Cardiac septum (tissue), 1 donor: ENCODE results near the gene FBN2. TPM values are rescaled to one million over a fixed set of nuclear protein-coding genes. Genes with fewer than 3 reads are reported as not detected.

Experiments used
- DNase-seq: peaks from one replicate; pipeline ENCODE4 v3.0.0-alpha.2; 2020; ENCODE audit warnings: low spot score
- intact Hi-C: fragments of 100-400 bp; cut with DNase I; formaldehyde crosslinking; loops from one replicate; pipeline ENCODE4 v1.14.0; 2022
- long read RNA-seq: library from polyadenylated mRNA; unstranded; transcript quantifications from one replicate; pipeline ENCODE4 v2.0.0, GENCODE V29; 2021
- total RNA-seq: library from RNA; stranded (reverse); fragmentation: NEBNext Ultra II Directional; extraction: Animal tissue kit (Norgen Biotek cat#: 25700); gene quantifications from one replicate; pipeline ENCODE4 v1.2.1, GENCODE V29; 2021
- donor health status: DM: no; HTN: no; CAD: no.

Gene FBN2
- 7.1 TPM for total RNA-seq
- long read RNA-seq, partial matches to known transcripts: 6 of 8 reads
- long read RNA-seq, other reads (novel, unspliced or antisense): 2 of 8 reads

DNA sequence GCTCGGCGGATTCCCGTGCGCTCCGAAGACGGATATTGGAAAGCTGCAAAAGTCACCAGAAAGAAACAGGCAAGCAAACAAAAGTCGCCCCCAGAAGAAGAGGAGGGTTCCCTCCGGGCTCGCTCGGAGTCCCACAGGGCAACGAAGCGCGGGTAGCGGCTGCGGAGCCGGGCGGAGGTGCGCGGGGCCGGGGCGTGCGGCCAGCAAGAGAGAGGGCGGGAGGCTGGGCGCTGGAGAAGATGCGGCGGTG, at the start of gene FBN2:
FBN2 (minus strand) TSS at position 246 of the 250 bp plus-strand sequence. CDS start 642 bp downstream, outside the sequence.
- no peak for DNase-seq

DNA sequence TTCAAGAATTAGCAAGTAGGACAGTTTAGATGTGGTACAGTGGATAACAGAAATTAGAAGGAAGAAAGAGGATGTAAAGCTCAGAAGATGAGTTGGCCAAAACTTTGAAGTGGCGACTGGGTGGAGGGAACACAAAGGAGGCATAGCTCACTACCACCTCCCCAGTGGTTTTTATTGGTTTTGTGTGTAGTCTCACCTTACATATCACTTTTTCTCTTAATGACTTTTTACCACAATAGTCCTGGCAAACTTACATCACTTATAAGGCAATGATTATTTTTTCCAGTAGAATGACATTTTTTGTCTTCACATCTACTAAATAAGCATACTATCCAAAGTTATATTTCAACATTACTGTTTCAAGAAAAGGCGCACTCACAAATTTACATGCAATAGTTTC, 49.2 kb upstream of the FBN2 start:
- no peak for DNase-seq
- intact Hi-C loops: no loop called here

More for the DNA sequence above, at the start of gene FBN2:
- intact Hi-C loops: no loop called here

DNA sequence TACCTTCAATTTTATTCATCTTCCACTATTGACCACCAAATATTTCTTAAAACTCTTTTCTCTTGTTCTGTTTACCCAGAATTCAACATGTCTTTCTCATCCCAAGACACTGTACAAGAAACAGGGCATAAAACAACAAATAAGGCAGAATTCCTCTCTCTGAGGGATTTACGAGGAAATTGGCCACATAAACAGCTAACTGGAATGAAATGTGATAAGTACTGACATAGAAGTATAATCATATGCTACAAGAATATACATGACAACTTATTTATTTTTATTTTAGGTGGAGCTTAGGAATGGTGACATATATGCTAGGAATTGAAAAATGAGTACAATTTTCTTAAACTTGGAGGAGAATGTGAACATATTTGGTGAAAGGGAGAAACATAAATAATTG, 48.8 kb upstream of the FBN2 start:
- DNase-seq: no peak
- intact Hi-C loops: no loop called here

DNA sequence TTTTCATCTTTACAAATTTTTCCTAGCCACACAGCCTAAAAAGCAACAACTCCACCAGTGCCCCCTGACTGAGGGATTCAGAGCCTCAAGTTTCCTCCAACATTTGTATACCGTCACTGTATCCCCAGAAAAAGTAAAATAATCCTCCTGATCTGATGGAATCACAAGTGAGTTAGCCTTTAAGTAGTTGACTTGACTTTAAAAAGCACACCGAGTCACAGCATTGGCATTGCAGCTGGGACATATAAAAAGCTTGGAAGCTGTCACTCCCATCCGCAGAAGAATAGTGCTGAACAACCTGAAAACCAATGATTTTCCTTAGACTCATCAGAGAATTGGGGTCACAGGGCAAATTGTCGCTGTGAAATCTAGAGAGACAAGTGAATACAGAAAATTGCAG, 41.6 kb upstream of the FBN2 start:
- DNase-seq: no peak

DNA sequence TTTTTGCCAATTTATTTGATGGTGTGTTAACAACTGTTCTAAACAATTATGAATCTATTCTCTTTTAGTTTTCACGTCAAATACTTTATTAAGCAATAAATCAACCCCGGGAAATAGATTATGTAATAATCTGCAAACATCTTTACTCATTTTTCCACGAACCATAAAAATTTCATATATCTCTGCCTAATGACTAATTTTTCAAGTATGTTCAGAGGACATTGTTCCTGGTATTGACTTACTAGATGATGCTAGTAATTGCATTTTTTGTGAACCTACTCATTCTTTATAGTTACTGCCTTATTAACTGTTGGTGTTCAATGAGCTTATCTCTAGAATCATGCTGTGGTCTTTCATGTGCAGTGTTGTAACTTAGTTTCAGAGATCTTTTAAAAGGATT, 41.0 kb upstream of the FBN2 start:
- DNase-seq: no peak
- intact Hi-C loops: no loop called here

More for the DNA sequence above, 41.6 kb upstream of the FBN2 start:
- intact Hi-C loops: no loop called here

DNA sequence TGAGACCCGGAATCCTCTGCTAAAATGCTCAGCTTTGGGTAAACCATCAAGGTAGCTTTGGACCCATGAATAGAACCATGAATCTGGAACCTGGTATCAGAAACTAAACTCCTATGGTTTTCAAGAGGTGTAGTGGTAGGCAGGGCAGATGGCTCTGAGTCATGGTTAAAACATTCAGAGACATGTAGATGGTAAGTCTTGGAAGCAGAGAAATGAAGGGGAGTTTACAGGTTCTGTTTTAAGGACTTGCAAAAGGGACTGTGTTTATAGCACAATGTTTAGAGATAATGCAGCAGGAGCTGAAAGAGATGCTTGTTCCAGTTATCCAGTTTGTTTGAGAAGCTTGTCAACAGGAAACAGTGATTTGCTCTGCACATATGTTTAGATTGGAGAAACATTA, 36.0 kb upstream of the FBN2 start:
- intact Hi-C loops: no loop called here
- DNase-seq: no peak

DNA sequence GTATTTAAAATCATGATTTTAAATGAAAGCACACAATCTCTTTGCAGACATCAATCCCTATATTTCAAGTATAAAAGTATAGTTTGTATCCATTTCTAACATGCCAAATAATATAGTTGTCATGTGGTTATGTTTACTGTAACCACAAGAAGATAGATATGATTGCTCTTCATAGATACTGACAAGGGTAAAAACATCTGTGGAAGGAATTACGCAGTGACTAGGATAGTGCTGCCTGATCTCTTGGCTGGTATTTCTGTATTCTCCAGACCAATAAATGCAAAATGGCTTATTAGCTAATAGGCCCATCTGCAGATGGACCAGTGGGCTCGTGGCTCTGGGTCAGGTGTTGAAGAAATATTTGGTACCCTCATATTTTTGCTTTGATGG, 34.9 kb upstream of the FBN2 start:
- intact Hi-C loops: no loop called here

DNA sequence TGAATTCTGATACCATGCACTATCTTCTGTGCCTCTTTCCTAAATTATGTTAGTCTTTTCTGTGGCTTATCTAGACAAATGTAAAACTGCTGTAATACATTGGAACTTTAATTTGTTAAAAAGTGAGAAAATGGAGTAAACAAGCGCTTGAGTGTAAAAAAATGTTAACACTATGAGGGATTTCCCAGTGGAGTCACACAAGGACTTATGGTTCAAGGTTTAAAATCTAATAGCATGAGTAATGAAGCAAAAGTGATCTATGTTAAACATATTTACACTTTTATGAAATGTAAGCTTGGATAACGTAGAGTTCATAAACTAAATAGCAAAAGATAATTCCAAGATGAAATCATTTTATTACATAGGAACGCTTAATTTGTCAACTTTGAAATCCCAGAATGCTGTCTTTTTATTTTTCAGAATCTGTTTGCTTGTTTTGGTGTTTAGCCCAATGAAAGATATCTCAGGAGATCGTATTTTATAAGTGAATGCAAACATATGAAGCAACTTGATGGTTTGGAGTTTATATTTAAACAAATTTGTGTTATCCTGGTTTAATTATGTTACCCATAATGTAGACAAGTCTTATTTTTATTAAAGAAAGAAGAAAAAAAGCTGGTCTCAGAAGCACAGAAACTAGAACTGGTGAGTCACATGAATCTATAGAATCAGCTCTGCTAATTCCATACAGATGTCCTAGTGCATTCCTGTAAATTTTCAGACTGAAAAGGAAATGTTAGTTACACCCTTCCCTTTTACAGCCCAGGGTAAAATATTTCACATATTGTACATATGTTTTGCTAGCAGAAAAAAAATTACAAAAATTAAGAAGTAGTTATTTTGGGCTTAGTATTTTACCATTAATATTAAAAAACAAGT, 34.2 kb upstream of the FBN2 start:
- no peak for DNase-seq
- intact Hi-C loops: no loop called here

More for the DNA sequence above, 34.9 kb upstream of the FBN2 start:
- DNase-seq: no peak

DNA sequence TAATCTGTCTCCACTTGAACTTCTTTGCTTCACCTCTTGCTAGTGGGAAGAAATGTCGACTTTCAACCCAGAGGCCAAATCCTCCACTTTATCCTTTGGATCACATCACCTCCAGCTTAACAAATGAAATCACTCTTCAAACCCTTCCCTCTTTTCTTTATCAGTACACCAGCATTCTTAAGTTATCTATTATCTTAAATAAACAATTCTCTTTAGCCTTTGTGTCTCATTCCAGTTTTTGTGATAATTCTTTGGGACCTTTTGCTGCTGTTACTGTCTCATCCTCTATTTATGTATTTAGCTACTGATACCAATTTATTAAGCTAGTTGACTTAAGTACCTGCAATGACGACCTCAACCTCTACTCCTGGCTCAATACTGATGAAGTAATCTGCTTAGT, 28.1 kb upstream of the FBN2 start:
- intact Hi-C loops: no loop called here
- no peak for DNase-seq

DNA sequence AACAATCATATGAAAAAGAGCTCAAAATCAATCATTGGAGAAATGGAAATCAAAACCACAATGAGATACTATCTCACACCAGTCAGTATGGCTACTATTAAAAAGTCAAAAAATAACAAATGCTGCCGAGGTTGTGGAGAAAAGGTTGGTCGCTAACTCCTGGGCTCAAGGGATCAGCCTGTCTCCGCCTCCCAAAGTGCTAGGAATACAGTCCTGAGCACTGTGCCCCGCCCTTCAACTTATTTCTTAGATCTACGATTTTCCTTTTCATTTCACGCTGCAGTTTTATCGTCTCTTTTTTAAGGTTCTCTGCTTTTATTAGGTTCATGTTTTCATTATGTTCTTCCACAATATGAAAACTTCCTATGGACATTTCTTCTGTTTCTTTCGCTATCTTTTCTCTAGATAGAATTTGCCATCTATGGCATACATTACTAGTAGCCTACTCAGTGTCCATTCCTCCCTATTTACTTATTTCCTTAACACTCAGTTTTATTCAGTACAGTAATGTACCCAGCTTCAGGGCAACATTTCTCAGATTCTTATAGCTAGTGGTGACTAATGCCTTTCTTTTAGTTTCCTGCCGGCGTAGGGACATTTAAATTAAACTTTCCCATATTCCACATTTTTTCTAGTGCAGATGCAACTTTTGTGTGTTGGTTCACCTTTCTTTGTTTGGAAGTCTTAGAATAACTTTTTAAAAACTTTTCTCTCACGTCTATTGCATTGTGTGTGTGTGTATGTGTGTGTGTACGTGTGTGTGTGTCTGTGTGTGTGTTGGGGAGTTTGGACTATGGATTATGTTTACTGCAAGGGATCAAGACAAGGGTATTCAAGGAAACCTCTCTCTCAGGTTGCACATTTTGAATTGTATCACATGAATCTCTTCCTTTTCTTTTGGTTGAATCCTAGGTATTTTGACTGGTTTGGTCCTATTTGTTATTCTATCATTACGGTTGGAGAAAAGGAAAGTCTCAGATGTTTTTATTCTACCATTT, 21.6 kb upstream of the FBN2 start:
- DNase-seq: no peak
- intact Hi-C loops: no loop called here

DNA sequence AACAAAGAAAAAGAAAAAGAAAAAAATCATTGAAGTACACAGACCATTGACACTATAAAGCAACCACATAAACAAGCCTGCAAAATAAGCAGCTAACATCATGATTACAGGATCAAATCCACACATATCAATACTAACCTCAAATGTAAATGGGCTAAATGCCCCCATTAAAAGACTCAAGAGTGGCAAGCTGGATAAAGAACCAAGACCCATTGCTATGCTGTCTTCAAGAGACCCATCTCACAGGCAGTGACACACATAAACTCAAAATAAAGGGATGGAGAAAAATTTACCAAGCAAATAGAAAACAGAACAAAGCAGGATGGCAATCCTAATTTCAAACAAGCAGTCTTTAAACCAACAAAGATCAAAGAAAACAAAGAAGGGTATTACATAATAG, 15.7 kb upstream of the FBN2 start:
- intact Hi-C loops: no loop called here
- no peak for DNase-seq

DNA sequence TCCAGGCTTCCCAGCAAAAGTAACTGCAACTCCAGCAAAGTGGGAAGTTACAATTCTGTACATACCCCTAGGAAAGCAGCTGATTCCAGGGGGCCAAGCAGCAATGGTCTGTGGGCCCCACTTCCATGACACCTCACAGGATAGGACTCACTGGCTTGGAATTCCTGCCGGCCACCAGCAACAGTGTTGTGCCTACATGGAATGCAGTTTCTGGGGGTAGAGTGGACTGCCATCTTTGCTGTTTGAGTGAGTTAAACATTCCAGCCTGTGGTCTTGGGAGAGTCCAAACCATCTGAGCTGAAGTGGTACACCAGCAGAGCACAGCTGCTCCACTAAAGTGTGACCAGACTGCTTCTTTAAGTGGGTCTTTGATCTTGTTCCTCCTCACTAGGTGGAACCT, 13.4 kb upstream of the FBN2 start:
- DNase-seq: no peak
- intact Hi-C loops: no loop called here

DNA sequence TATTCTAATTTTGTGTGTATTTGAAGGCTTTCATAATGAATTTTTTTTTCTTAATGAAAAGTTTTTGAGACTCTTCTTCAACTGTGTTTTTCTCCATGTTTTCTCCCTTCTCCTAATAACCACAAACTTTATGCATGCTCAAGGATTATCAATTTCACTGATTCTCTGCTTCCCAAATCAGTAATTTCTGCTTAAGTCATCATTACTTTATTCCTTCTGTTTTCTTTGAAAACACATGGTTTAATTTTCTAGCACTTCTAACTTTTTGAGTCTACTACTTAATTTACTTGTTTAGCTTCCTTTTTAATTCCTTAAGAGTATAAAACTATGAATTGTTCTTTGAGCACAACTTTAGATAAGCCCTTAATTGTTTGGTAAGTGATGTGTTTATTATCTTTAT, 11.5 kb upstream of the FBN2 start:
- DNase-seq: no peak
- intact Hi-C loops: no loop called here

DNA sequence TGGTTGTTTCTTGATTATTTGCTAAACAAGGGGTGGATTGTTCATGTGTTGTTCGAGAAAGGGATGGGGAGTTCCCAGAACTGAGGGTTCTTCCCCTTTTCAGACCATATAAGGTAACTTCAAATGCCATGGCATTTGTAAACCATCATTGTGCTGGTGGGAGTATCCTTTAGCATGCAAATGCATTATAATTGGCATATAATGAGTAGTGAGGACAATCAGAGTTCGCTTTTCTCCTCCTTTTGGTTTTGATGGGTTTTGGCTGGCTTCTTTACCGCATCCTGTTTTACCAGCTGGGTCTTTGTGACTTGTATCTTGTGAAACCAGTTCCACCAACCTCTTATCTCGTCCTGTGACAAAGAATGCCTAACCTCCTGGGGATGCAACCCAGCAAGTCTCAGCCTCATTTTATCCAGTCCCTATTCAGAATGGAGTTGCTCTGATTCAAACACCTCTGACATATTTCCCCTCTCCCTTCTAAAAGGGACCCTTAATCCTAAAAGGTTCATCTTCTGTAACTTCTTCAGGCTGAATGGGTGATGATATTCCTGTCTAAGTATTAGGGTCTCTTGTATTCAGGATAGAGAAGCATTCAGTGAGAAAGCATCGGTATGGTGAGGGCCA, 8.7 kb upstream of the FBN2 start:
- intact Hi-C loops: no loop called here
- no peak for DNase-seq

DNA sequence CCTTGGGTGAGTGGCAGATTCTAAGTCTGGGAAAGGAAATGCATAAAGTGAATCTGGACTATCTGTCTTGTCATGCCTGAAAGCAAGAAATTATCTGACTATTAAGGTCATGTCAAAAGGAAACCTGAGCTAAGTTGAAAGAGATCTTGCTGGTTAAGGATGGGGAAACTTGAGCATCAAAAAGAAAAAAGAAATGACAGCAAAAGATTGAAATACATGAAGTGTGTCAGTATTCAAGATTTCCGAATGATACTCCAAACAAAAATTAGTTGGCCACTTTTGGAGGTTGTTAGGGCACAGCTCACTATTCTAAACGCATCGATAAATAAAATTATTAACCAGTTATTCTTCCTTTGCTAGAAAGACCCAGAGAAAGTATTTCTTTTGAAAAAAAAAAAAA, 3.3 kb upstream of the FBN2 start:
- intact Hi-C loops: no loop called here
- no peak for DNase-seq

DNA sequence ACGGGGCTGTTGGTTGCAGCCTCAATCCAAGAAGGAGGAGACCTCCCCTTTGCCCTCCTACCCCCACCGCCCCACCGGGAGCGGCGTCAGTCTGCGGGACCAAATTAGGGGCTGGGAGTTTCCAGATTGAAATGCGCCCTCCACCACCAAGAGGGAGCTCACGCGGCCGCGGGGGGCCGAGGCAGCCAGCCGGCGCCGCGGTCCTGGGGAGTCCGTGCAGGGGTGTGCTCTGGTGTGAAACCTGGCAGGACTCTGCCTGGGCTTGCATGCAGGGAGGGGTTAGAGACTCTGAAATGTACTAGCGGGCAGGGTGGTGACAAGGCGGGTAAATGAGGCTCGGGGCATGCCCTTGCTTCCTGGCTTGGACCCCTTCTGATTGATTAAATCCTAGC, 989 bp upstream of the FBN2 start:
- no peak for DNase-seq
- intact Hi-C loops: no loop called here

DNA sequence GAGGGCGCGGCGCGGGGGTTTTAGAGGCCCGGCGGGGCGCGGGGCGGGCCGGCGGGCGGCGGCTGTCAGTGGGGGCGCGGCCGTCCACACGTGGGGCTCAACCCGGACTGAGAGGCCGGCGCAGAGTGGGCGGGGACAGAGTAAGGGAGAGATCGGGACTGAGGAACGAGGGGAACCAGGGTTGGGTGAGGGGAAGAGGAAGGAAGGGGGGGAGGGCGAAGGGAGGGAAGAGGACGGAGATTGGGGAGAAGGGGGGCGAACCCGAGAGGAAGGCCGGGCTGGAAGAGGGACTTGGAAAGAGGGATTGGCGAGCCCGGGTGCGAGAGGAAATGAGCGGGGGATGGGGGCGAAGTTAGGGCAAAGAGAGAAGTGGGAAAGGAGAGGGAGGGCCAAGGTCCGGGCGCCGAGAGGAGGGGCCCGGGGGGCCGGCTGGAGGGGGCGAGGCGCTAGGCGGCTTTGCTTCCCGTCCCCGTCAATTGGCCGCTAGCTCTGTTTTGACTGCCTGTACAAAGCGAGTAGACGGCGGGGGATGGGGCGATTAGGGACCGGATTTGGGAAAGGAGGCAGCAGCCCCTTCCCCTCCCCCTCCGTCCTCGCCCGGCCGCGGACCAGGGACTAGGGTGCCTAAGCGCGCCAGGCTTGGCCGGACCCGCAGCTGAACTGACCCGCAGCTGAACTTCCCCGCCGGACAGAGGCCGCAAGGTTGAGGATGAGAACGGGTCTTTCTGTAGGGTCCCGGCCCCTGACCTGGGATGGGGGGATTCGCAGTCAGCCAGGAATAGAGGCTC, 399 bp upstream of the FBN2 start:
- DNase-seq: peak; percentile 83
- intact Hi-C loops: no loop called here

DNA sequence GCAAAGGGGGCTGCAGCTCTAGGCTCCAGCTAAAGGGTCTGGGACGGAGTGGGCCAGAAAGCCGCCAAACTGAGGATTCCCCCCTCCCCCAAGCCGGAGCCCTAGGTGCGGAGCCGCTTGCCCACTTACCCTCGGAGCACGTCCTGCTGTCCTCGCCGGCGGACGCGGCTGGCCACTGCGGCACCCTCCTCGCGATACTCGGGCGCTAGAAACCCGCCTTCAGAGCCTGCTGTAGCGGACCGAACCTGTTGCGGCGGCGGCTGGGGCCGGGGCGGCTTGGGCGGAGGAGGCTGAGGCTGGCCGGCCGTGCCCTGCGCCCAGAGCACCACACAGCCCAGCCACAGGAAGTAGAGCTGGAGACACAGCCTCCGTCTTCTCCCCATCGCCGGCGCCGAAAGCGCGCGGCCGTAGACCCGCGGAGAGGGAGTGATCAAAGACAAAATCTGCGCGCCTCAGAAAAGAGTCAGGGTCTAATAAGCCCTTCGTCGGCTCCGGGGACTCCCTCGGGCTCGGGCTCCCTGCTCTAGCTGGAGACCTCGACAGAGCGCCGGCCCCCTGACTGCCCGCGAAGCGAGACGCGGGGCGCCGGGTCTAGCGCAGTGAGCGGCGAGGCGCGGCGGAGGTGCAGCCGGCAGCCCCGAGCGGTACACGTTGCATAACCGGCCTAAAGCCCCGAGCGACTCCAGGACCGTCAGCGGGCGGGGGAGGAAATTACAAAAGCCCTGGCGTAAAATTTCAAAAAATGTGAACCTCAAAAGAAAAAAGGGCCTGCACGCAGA, 635 bp downstream of the FBN2 start:
- intact Hi-C loops: no loop called here
- peak; percentile 81 for DNase-seq
